Right atrium auricular region (tissue), 2 donors: ENCODE results near the gene ZDHHC12. TPM values are rescaled to one million over a fixed set of nuclear protein-coding genes. Genes with fewer than 3 reads are reported as not detected.

Experiments
- DNase-seq: peaks from one replicate; pipeline ENCODE4 v3.0.0-alpha.2; 2019; ENCODE audit warnings: low spot score
- H3K27ac ChIP-seq, 2 donors: fragments of 200-600 bp; sonication (generic); 1 replicate in 1 of 2; 2 replicates in 1 of 2; pipeline ENCODE4 v1.5.1; 2016 to 2019
- H3K27me3 ChIP-seq, 2 donors: fragments of 200-600 bp; sonication (generic); one replicate each; pipeline versions ENCODE4 v1.5.1 to v1.6.0; 2017 to 2019
- H3K36me3 ChIP-seq: fragments of 200-600 bp; sonication (generic); one replicate; pipeline ENCODE4 v1.5.1; 2016
- H3K4me1 ChIP-seq, 2 donors: fragments of 200-600 bp; sonication (generic); one replicate each; pipeline versions ENCODE4 v1.5.1 to v1.6.0; 2017 to 2019
- H3K4me3 ChIP-seq, 2 donors: fragments of 200-600 bp; sonication (generic); 1 replicate in 1 of 2; 2 replicates in 1 of 2; pipeline ENCODE4 v1.5.1; 2017 to 2019; ENCODE audit warnings: mild to moderate bottlenecking in 1 of 2, moderate library complexity in 1 of 2
- H3K9me3 ChIP-seq, 2 donors: fragments of 200-600 bp; sonication (generic); one replicate each; pipeline ENCODE4 v1.5.1; 2019
- CTCF ChIP-seq, 2 donors: fragments of 200-600 bp; sonication (generic); IDR thresholded peaks; one replicate each; pipeline ENCODE4 v1.5.1; 2019; ENCODE audit warnings: antibody characterized with exemption in 2 of 2
- total RNA-seq, 2 donors: library from RNA; depleted of rRNA; stranded (reverse); fragments of >200 nt; gene quantifications; one replicate each; pipeline ENCODE4 v1.1.0, GENCODE V29; 2016

The ZDHHC12 gene
- total RNA-seq, 2 donors from 2014 or later: 22.8 to 24.4 TPM

- Histone ChIP-seq H3K4me1 (peaks cover 0 to 15% of the 10 kb centered on the region in 2 donors), H3K27me3 (no peaks in the 10 kb centered on the region), H3K36me3 (peaks cover 10% of the 10 kb centered on the region), H3K4me3 (no peak overlapping the region), H3K27ac (no peak overlapping the region), H3K9me3 (no peaks in the 10 kb centered on the region)
- TF ChIP-seq CTCF (IDR thresholded peaks at IDR 0.05): no peak
- no peak for DNase-seq
Observed at GRCh38 chr9:128728298-128728697, 4.4 kb upstream of the ZDHHC12 start.

DNA sequence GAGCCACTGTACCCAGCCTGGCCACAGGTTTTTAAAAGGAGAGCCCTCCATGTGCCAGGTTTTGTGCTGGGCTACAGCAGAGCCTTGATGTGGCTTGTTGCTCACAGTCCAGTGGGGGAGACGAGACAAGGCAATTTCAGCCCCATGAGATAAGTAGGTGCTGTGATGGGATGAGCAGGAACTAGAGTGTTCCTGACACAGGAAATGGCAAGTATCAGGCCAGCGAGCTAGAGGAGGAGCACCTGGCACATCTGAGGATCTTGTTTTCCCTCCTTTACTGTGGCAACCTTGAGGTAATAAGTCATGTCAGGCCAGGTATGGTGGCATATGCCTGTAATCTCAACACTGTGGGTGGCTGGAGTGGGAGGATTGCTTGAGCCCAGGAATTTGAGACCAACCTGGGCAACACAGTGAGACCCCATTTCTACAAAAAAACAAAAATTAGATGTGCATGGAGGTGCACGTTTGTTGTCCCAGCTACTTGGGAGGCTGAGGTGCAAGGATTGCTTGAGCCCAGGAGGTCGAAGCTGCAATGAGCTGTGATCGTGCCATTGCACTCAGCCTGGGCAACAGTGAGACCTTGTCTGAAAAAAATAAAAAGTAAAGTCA, 3.8 kb upstream of the ZDHHC12 start:
- Histone ChIP-seq H3K36me3 (peaks cover 6% of the 10 kb centered on the region), H3K4me3 (no peak overlapping the region), H3K27ac (no peak overlapping the region), H3K4me1 (peaks cover 0 to 21% of the 10 kb centered on the region in 2 donors), H3K27me3 (no peaks in the 10 kb centered on the region), H3K9me3 (no peaks in the 10 kb centered on the region)
- TF ChIP-seq CTCF (IDR thresholded peaks at IDR 0.05): no peak
- DNase-seq: no peak

- no peaks in the 10 kb centered on the region for H3K36me3 ChIP-seq
- peak; percentile 77 for DNase-seq
- H3K4me3 ChIP-seq: peak overlapping the region; percentile 50 to 71
- no peak for TF ChIP-seq CTCF (IDR thresholded peaks at IDR 0.05)
- H3K4me1 ChIP-seq: peaks cover 0 to 22% of the 10 kb centered on the region in 2 donors
- H3K27ac ChIP-seq: peak overlapping the region; percentile 66 to 67
- H3K27me3 ChIP-seq: no peaks in the 10 kb centered on the region
- no peaks in the 10 kb centered on the region for H3K9me3 ChIP-seq
Observed at GRCh38 chr9:128724744-128725211, 851 bp upstream of the ZDHHC12 start.

- H3K27me3 ChIP-seq: no peaks in the 10 kb centered on the region
- TF ChIP-seq CTCF (IDR thresholded peaks at IDR 0.05): no peak
- no peaks in the 10 kb centered on the region for H3K36me3 ChIP-seq
- no peaks in the 10 kb centered on the region for H3K9me3 ChIP-seq
- H3K4me1 ChIP-seq: peaks cover 0 to 22% of the 10 kb centered on the region in 2 donors
- H3K4me3 ChIP-seq: peak overlapping the region; percentile 50 to 71
- peak overlapping the region; percentile 66 to 67 for H3K27ac ChIP-seq
- no peak for DNase-seq
Observed at GRCh38 chr9:128723352-128723865, 518 bp downstream of the ZDHHC12 start.

DNA sequence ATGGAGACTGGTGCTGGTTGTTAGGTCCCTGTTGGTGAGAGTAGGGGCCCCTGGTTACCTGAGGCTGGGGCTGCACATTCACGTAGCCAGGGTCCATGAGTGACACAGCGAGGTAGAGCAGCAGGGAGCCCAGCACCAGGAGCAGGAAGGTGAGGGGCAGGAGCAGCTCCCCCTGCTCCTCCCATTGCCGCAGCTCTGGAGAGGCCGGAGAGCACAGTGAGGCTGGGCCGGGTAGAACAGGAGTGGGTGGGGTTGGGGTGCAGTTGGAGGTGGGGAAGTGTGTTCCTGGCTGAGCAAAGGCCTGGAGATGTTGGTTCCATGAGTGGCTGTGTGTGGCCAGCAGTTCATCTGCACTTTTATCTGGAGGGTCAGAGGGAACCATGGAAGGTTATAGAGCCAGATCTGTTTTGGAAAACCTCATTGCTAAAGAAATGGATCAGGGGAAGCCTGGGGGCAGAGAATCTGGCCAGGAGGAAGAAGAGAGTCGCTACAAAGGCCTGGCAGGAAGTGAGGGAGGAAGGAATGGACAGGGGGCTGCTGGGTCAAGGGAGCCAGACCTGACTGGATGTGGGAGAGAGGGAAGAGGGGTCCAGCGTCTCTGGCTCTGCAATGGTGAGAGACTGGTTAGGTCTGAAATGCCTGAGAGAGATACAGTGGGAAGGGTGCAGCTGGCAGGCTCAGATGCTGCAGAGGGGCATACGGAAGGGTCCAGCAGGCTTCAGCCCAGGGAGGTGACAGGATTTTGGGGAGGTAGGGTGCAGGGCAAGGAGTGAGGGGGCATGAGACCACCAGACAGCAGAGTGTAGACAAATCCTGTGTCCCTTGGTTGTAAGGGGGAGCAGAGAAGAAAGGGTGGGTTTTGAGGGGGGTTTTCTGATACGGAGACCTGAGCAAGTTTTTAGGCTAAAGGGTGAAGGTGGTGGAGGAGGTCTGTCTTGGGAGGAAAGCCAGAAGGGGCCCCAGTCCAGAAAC, 1.3 kb downstream of the ZDHHC12 start:
- Histone ChIP-seq H3K4me1 (peaks cover 0 to 22% of the 10 kb centered on the region in 2 donors), H3K4me3 (peak overlapping the region in 1 of 2 donors; percentile 71), H3K36me3 (no peaks in the 10 kb centered on the region), H3K27ac (no peak overlapping the region), H3K27me3 (no peaks in the 10 kb centered on the region), H3K9me3 (no peaks in the 10 kb centered on the region)
- DNase-seq: no peak
- no peak for TF ChIP-seq CTCF (IDR thresholded peaks at IDR 0.05)
